Measurements from ENCODE around the gene ITPKC. TPM values are rescaled to one million over a fixed set of nuclear protein-coding genes. Genes with fewer than 3 reads are reported as not detected.
A peak's percentile ranks its signal among the peaks of the same experiment; 100 is the strongest.

ITPKC gene
- 10 to 100 TPM; 40.8 to 44.5 TPM for total RNA-seq

GRCh38 chr19:40716482-40717324 is at the start of gene ITPKC, which contains the start of gene COQ8B:
Gene ITPKC (plus strand): TSS chr19:40717112. CDS start chr19:40717136, 24 bp downstream.
Gene COQ8B (minus strand): TSS chr19:40716886. CDS start chr19:40714632, 2,254 bp downstream.
- DNase-seq (ENCODE audit: low spot score) = peak; percentile 99
- intact Hi-C loops (cut with DNase I) = loop anchor here (2.0 kb wide), 1 partner anchor 80 kb away; no protein-coding TSS in a partner anchor
- Histone ChIP-seq H3K4me1 (replicated peaks) (no peaks in the 10 kb centered on the region), H3K4me3 (peak within 1 kb of the TSS; percentile 79 to 85), H3K9me3 (no peaks in the 10 kb centered on the region), H3K27ac (peak within 1 kb of the TSS; percentile 99 to 100), H3K27me3 (replicated peaks; ENCODE audit: insufficient read depth) (no peaks in the 10 kb centered on the region), H3K36me3 (no peaks in the 10 kb centered on the region)
- under 1% methylated on average over 74 of the region's 76 CpGs for WGBS
- TF ChIP-seq POLR2AphosphoS5 (IDR thresholded peaks at IDR 0.05) (peak; percentile 100), POLR2A (IDR thresholded peaks at IDR 0.05) (peak; percentile 92)
- TF ChIP-seq, protein P1, sequence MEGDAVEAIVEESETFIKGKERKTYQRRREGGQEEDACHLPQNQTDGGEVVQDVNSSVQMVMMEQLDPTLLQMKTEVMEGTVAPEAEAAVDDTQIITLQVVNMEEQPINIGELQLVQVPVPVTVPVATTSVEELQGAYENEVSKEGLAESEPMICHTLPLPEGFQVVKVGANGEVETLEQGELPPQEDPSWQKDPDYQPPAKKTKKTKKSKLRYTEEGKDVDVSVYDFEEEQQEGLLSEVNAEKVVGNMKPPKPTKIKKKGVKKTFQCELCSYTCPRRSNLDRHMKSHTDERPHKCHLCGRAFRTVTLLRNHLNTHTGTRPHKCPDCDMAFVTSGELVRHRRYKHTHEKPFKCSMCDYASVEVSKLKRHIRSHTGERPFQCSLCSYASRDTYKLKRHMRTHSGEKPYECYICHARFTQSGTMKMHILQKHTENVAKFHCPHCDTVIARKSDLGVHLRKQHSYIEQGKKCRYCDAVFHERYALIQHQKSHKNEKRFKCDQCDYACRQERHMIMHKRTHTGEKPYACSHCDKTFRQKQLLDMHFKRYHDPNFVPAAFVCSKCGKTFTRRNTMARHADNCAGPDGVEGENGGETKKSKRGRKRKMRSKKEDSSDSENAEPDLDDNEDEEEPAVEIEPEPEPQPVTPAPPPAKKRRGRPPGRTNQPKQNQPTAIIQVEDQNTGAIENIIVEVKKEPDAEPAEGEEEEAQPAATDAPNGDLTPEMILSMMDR (IDR thresholded peaks at IDR 0.05) = peak in 2 of 4 experiments; percentile 49 to 54

GRCh38 chr19:40667602-40668001 is 49.3 kb upstream of the ITPKC start:
- WGBS = 96% methylated on average over 13 of the region's 14 CpGs
- peaks cover 3 to 12% of the 10 kb centered on the region in 2 donors for H3K36me3 ChIP-seq
- no peak for DNase-seq (ENCODE audit: low spot score)
- H3K4me3 ChIP-seq = no peak overlapping the region
- H3K4me1 ChIP-seq (replicated peaks) = no peaks in the 10 kb centered on the region
- H3K9me3 ChIP-seq = no peaks in the 10 kb centered on the region
- TF ChIP-seq POLR2AphosphoS5 (IDR thresholded peaks at IDR 0.05) = no peak
- TF ChIP-seq, protein P1 (IDR thresholded peaks at IDR 0.05) = no peak
- intact Hi-C loops (cut with DNase I) = loop anchor here (10.0 kb wide), 2 partner anchors 237 to 467 kb away; no protein-coding TSS in a partner anchor
- no peak overlapping the region for H3K27ac ChIP-seq
- H3K27me3 ChIP-seq (replicated peaks; ENCODE audit: insufficient read depth) = no peaks in the 10 kb centered on the region

DNA sequence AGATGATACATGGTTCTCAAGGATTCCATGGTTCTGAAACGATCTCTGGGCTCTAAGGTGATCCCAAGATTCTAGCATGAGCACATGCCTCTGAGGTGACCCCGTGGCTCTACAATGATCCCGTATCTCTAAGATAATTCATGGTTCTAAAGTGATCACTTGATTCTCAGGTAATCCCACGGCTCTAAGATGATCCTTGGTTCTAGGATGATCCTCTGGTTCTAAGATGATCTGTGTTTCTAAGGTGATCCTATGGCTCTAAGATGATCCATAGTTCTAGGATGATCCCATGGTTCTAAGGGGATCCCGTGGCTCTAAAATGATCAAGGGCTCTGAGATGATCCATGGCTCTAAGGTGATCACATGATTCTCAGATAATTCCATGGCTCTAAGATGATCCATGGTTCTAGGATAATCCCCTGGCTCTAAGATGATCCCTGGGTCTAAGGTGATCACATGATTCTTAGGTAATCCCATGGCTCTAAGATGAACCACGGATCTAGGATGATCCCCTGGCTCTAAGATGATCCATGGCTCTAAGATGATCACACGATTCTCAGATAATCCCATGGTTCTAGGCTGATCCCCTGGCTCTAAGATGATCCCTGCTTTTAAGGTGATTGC is 47.8 kb upstream of the ITPKC start:
- Histone ChIP-seq H3K4me1 (replicated peaks) (no peaks in the 10 kb centered on the region), H3K36me3 (peaks cover 3 to 18% of the 10 kb centered on the region in 2 donors), H3K9me3 (no peaks in the 10 kb centered on the region), H3K27ac (no peak overlapping the region), H3K27me3 (replicated peaks; ENCODE audit: insufficient read depth) (no peaks in the 10 kb centered on the region), H3K4me3 (no peak overlapping the region)
- intact Hi-C loops (cut with DNase I) = loop anchor here (10.0 kb wide), 2 partner anchors 236 to 466 kb away; no protein-coding TSS in a partner anchor
- DNase-seq (ENCODE audit: low spot score) = no peak
- 95% methylated on average over 7 of the region's 7 CpGs for WGBS
- TF ChIP-seq POLR2AphosphoS5 (IDR thresholded peaks at IDR 0.05) = no peak
- no peak for TF ChIP-seq POLR2A (IDR thresholded peaks at IDR 0.05)
- TF ChIP-seq, protein P1 (IDR thresholded peaks at IDR 0.05) = no peak

- no peaks in the 10 kb centered on the region for H3K4me1 ChIP-seq (replicated peaks)
- 66% methylated on average over 9 of the region's 9 CpGs for WGBS
- no peak overlapping the region for H3K4me3 ChIP-seq
- no peaks in the 10 kb centered on the region for H3K9me3 ChIP-seq
- no peaks in the 10 kb centered on the region for H3K27me3 ChIP-seq (replicated peaks; ENCODE audit: insufficient read depth)
- H3K36me3 ChIP-seq = peaks cover 9 to 18% of the 10 kb centered on the region in 2 donors
- TF ChIP-seq, protein P1 (IDR thresholded peaks at IDR 0.05) = no peak
- TF ChIP-seq POLR2AphosphoS5 (IDR thresholded peaks at IDR 0.05) (no peak), POLR2A (IDR thresholded peaks at IDR 0.05) (no peak)
- intact Hi-C loops (cut with DNase I) = no loop called here
- no peak overlapping the region for H3K27ac ChIP-seq
- no peak for DNase-seq (ENCODE audit: low spot score)
Observed at GRCh38 chr19:40671404-40671803, 45.5 kb upstream of the ITPKC start.

All from prostate gland (tissue), 2 donors.